CD4-positive, alpha-beta T cell treated with Interleukin-6 for 4 hours (primary cell): ENCODE measurements around the gene RAD51.

ENCODE experiments used
- DNase-seq: peaks from one replicate; pipeline ENCODE4 v3.0.0-alpha.2; 2020; ENCODE audit warnings: mixed read lengths

RAD51 gene

GRCh38 chr15:40763801-40764628, 69.0 kb downstream of the RAD51 start, which contains the start of gene GCHFR:
GCHFR (plus strand) TSS chr15:40764068; CDS start chr15:40764181, 113 bp downstream.
- DNase-seq, result peak; percentile 76

- no peak for DNase-seq
Measured at GRCh38 chr15:40764629-40765103, 69.7 kb downstream of the RAD51 start.

GRCh38 chr15:40766194-40766815, 71.3 kb downstream of the RAD51 start:
- DNase-seq, result no peak

- DNase-seq, result no peak
Measured at GRCh38 chr15:40766906-40767837, 72.2 kb downstream of the RAD51 start.

GRCh38 chr15:40767838-40768500, 73.0 kb downstream of the RAD51 start:
- DNase-seq, result no peak

- DNase-seq, result peak; percentile 30
Measured at GRCh38 chr15:40768521-40769273, 73.7 kb downstream of the RAD51 start.

- peak; percentile 85 for DNase-seq
Measured at GRCh38 chr15:40769274-40770146, 74.5 kb downstream of the RAD51 start, which contains the start of gene C15orf62. C15orf62 (plus strand) TSS chr15:40769980; CDS start chr15:40770496, 516 bp downstream.

GRCh38 chr15:40770147-40770721, 75.3 kb downstream of the RAD51 start:
- DNase-seq, result no peak

GRCh38 chr15:40771242-40771641, 76.3 kb downstream of the RAD51 start:
- DNase-seq, result no peak

GRCh38 chr15:40772014-40772413, 77.0 kb downstream of the RAD51 start:
- DNase-seq, result no peak

- DNase-seq, result no peak
Measured at GRCh38 chr15:40773496-40773895, 78.5 kb downstream of the RAD51 start.

- DNase-seq, result no peak
Measured at GRCh38 chr15:40773902-40774301, 78.9 kb downstream of the RAD51 start.

- no peak for DNase-seq
Measured at GRCh38 chr15:40775007-40775406, 80.0 kb downstream of the RAD51 start.

GRCh38 chr15:40775740-40776536, 81.0 kb downstream of the RAD51 start:
- DNase-seq, result no peak

GRCh38 chr15:40776537-40777141, 81.7 kb downstream of the RAD51 start:
- peak; percentile 26 for DNase-seq
